HEK293 (cell line): ENCODE results near the gene KIAA0586.

Source experiments
- CTCF ChIP-seq: fragments of 450-650 bp; formaldehyde crosslinking; IDR thresholded peaks from 2 replicates; pipeline ENCODE4 v1.5.1; 2016; ENCODE audit warnings: missing biosample characterization, missing genetic modification characterization
- ZBTB10 ChIP-seq: fragments of 450-650 bp; formaldehyde crosslinking; IDR thresholded peaks from 2 replicates; pipeline ENCODE4 v1.5.1; 2016; ENCODE audit warnings: missing biosample characterization, missing genetic modification characterization
- ZFP41 ChIP-seq: fragments of 450-650 bp; formaldehyde crosslinking; IDR thresholded peaks from 2 replicates; pipeline ENCODE4 v1.5.1; 2016; ENCODE audit warnings: missing biosample characterization, missing genetic modification characterization, borderline replicate concordance
- ZNF121 ChIP-seq: fragments of 450-650 bp; formaldehyde crosslinking; IDR thresholded peaks from 2 replicates; pipeline ENCODE4 v1.5.1; 2016; ENCODE audit warnings: missing biosample characterization, missing genetic modification characterization
- ZNF335 ChIP-seq: fragments of 450-650 bp; formaldehyde crosslinking; conservative IDR thresholded peaks from 2 replicates; pipeline ENCODE4 v1.5.1; 2016; ENCODE audit warnings: missing biosample characterization, missing genetic modification characterization
- ZNF639 ChIP-seq: fragments of 450-650 bp; formaldehyde crosslinking; IDR thresholded peaks from 2 replicates; pipeline ENCODE4 v1.5.1; 2016; ENCODE audit warnings: missing biosample characterization, missing genetic modification characterization
- ZNF670 ChIP-seq: fragments of 450-650 bp; formaldehyde crosslinking; IDR thresholded peaks from 2 replicates; pipeline ENCODE4 v1.5.1; 2016; ENCODE audit warnings: missing biosample characterization, missing genetic modification characterization, low read depth

- TF ChIP-seq ZNF670 (tag by site-specific recombination), result no peak
- 0 out of 2 replicates have a peak, but pooled peaks have one; percentile 19 for TF ChIP-seq ZNF335
- TF ChIP-seq ZBTB10 (tag by site-specific recombination), result no peak
- TF ChIP-seq CTCF (tag by site-specific recombination), result no peak
- TF ChIP-seq ZNF121 (tag by site-specific recombination), result no peak
- no peak for TF ChIP-seq ZNF639 (tag by site-specific recombination)
- TF ChIP-seq ZFP41, result no peak
These were observed 2.6 kb downstream of the KIAA0586 start for GRCh38 chr14:58430156-58430555.
